Activated CD4-positive, CD25-positive, alpha-beta regulatory T cell treated with anti-CD3 and anti-CD28 coated beads, Interleukin-2, amount 50 U/mL, for 16 hours (primary cell): Measurements from ENCODE around the gene EMC1.
A peak's percentile ranks its signal among the peaks of the same experiment; 100 is the strongest.
"Not testable (repeated sequence)": the region's sequence is repeated elsewhere in the genome, so short reads cannot be mapped to it uniquely, and the experiment has no call there.

Experiments used
- DNase-seq: peaks from one replicate; pipeline ENCODE4 v3.0.0-alpha.2; 2020; ENCODE audit warnings: low read depth, low spot score

The EMC1 gene

GRCh38 chr1:19251305-19252196 lies at the start of gene EMC1, which contains the start of gene MRTO4:
TSS of gene EMC1 (minus strand) at chr1:19251524. CDS start at chr1:19251509, 15 bp downstream.
TSS of gene MRTO4 (plus strand) at chr1:19251805. CDS start at chr1:19251836, 31 bp downstream.
- DNase-seq: peak; percentile 83

DNA sequence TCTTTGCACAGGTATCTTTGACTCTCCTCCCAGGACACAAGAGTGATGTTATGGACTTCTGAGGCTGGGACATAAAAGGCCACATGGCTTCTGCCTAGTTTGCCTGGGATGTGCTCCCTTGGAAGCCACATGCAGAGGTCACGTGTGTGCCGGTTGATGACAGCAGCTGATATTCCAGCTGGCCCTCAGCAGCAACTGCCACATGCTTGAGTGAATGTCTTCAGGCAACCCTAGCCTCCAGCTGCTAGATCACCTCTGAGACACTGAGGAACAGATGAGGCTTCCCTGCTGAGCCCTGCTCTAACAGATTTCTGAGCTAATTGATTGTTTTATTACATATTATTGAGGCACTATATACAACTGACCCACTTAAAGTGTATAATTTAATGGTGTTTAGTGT lies 48.9 kb upstream of the EMC1 start:
- DNase-seq: no peak

DNA sequence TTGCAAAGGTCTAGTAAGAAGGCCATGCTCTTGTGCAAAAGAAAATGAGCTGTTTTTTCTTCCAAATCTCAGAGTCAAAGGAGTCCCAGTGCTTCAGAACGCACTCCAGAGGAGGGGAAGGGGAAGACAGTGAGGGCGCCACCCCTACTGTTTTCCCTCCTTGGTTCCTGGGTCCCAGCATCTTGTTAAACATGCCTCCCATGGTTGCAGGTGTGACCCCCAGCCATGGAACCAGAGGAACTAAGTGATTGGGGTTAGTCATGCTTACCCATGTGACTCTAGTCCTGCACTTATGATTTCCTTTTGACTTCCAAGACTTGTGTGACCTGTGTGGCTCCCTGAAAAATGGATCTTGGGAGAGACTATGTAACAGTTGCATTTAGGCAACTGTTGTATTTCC lies 43.3 kb upstream of the EMC1 start:
- DNase-seq: no peak

DNA sequence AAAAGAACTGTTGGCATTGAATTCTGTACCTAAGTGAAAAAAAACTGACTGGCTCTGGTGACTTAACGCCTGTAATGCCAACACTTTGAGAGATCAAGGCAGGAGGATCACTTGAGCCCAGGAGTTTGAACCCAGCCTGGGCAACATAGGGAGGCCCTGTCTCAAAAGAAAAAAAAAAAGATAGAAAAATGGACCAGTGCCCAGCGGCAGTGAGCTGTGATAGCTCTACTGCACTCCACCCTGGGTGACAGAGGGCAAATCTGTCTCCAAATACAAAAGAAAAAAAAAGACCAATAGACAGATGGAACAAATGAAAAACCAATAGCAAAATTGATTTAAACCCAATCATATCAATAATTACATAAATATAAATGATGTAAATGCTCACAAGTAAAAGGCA lies 37.9 kb upstream of the EMC1 start:
- no peak for DNase-seq

DNA sequence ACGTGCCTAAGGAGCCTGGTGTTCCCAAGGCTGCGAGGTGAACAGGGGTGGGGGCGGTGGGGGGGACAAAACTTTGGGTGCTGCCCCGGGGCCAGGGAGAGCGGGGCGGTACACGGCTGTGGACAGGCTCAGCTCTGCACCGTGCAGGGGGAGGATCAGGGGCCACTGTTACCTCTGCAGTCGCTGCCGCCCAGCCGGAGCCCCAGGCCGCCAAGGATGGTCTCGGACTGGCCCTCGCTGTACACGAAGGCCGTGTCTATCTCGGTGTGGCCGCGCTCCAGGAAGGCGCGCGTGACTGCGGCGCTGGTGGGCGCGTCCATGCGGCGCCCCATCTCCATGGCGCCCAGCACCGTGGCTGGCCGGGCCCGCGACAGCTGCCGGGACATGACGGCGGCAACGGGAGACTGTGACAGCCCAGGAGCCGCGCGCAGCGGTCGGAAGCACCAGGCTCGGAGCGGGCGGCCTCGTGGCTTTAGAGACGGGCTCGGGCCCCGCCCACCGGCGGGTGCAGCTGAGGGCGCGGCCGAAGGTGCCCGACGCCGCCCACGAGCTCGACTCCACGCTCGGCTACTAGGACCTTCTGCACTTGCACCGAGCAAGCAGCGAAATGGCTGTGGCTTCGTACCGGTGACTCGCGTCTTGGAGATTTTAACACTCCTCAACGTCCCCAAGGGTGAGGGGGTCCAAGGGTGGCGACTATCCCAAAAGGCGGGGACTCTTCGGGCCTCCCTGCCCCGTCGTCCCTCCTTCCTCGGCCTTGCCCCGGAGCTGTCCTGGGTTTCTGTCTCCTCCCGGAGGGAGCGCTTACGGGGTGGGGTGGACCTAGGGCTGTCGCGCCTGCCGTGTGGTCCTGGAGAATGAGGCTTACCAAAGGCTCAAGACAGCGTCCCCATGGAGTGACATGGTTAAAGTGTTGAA lies 37.3 kb upstream of the EMC1 start, which contains the start of gene AKR7A3:
TSS of gene AKR7A3 (minus strand) at position 447 of the 918 bp plus-strand sequence. CDS start at position 386, 61 bp downstream.
- not testable (repeated sequence) for DNase-seq

DNA sequence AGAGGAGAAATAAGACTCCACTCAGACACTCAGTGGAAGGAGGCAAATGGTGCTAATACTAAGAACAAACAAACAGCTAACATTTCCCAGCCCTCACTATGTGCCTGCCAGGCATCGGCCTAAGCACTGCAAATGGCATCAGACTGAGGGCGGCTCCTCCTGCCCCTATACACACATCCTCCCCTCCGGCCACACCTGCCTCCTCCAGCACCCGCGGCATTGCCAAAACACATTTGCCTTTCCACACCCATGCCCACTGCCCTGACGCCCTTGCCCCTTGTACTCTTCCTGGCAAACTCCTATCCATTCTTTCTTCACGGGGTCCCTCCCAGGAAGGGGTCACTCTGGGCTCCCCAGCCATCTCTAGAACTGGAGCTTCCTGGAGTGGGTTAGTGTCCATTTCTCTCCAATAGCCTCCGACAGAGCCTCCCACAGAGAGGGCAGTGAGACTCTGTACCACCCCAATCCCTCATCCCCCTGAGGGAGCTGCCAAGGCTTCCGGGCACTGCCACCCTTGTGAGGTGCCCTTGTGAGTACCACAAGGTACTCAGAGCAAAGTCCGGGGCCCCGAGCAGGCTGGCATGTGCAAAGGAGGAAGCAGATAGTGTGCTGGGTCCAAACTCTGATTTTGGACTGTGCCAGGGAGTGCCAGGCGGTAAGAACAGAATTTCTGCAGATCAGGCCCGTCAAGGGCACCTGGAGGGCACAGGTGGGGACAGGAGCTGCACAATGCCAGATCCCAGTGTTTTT lies 36.3 kb upstream of the EMC1 start:
- DNase-seq: no peak

DNA sequence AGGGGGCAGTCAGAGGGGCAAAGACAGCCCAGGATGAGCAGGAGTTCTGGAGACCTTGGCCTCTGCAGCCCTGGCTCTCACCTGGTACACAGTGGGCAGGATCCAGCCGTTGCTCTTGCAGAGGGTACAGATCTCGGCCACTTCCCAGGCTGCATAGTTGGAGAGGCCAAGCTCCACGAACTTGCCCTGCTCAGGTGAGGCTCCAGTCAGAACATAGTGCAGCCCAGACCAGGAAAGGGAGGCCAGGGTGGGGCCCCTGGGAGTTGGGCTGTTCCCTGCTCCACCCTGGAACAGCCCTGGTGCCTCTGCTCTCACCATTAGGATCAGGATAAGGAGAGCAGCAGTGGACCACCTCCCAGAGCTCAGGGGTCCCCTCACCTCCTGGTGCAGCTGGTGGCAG lies 34.5 kb upstream of the EMC1 start:
- not testable (repeated sequence) for DNase-seq

DNA sequence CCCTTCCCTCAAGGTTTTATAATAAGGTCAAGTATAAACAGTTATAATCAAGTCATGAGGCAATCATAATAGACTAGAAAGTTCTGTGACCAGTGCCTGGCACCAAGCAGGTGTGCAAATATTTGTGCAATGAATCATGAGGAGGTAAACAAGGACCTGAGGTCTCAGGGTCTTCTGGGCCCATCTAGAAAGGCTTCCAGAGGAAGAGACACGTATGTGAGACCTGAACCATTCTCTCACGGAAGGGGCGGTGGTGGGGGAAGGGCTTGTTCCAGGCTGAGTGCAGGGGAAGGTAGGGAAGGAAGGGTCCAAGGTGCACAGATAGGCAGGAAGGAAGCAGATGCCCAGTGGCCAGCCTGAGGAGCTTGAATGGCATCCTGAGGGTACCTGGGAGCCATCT lies 34.0 kb upstream of the EMC1 start:
- DNase-seq: not testable (repeated sequence)

GRCh38 chr1:19284881-19285280 lies 33.6 kb upstream of the EMC1 start:
- DNase-seq: no peak

- no peak for DNase-seq
Observed at GRCh38 chr1:19283891-19284290, 32.6 kb upstream of the EMC1 start.

DNA sequence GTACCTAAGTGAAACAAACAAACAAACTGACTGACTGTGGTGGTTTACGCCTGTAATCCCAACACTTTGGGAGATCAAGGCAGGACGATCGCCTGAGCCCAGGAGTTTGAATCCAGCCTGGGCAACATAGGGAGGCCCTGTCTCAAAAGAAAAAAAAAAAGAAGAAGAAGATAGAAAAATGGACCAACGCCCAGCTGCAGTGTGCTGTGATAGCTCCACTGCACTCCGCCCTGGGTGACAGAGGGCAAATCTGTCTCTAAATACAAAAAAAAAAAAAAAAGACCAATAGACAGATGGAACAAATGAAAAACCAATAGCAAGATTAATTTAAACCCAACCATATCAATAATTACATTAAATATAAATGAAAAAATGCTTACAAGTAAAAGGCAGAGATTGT lies 23.3 kb upstream of the EMC1 start:
- DNase-seq: no peak

DNA sequence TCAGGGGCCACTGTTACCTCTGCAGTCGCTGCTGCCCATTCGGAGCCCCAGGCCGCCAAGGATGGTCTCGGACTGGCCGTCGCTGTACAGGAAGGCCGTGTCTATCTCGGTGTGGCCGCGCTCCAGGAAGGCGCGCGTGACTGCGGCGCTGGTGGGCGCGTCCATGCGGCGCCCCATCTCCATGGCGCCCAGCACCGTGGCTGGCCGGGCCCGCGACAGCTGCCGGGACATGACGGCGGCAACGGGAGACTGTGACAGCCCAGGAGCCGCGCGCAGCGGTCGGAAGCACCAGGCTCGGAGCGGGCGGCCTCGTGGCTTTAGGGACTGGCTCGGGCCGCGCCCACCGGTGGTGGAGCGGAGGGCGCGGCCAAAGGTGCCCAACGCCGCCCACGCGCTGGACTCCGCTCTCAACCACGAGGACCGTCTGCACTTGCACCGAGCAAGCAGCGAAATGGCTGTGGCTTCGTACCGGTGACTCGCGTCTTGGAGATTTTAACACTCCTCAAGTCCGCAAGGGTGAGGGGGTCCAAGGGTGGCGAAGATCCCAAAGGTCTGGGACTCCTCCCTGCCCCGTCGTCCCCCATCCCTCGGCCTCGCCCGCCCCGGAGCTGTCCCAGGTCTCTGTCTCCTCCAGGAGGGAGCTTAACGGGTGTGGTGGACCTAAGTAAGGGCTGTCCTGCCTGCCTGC lies 22.7 kb upstream of the EMC1 start:
- DNase-seq: not testable (repeated sequence)

- no peak for DNase-seq
Observed at GRCh38 chr1:19273106-19273843, 22.0 kb upstream of the EMC1 start.

- DNase-seq: no peak
Observed at GRCh38 chr1:19272064-19272463, 20.7 kb upstream of the EMC1 start.

- DNase-seq: not testable (repeated sequence)
Observed at GRCh38 chr1:19270343-19270730, 19.0 kb upstream of the EMC1 start.

DNA sequence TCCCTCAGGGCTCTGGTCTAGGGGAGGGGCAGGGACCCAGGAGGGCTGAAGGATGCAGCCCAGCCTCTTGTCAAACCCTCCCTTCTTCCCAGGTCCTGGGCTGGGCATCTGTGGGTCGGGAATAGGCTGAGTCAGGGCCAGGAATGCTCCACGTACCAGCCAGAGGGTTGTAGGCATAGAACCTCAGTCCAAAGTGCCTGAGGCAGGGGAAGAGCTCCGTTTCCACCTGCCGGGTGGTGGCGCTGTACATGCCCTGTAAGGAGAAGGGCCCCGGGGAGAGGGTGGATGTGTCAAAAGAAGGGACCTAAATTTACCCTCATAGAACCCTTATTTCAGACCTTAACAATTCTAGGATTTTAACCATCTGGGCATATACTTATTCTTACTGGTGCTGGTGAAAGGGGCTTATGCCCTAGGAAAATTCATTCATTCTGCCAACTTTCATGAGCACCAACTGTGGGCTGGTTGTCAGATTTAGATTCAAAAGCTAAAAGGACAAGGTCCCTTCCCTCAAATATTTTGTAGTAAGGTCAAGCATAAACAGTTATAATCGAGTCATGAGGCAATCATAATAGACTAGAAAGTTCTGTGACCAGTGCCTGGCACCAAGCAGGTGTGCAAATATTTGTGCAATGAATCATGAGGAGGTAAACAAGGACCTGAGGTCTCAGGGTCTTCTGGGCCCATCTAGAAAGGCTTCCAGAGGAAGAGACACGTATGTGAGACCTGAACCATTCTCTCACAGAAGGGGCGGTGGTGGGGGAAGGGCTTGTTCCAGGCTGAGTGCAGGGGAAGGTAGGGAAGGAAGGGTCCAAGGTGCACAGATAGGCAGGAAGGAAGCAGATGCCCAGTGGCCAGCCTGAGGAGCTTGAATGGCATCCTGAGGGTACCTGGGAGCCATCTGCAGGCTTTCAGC lies 18.4 kb upstream of the EMC1 start:
- not testable (repeated sequence) for DNase-seq

DNA sequence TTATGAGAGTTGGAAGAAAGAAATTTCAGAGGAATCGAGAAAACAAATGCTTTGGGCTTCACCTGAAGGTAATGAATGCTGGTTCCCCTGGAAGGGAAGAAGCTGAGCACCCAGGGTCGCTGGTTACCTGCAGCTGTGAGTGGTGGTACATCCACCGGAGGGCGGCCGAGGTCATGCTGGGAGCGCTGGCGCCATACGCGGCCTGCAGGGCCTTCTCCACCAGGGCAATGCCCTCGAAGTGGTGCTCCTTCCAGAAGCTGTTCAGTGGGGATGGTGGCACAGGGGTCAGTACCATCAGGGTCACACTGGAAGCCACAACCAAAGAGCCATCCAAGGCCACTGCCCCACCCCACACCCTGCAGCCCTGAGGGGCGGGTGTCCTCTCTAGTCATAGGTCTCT lies 17.1 kb upstream of the EMC1 start:
- no peak for DNase-seq

- DNase-seq: no peak
Observed at GRCh38 chr1:19262744-19263143, 11.4 kb upstream of the EMC1 start.

- DNase-seq: no peak
Observed at GRCh38 chr1:19262047-19262446, 10.7 kb upstream of the EMC1 start.
